Jurkat, Clone E6-1 (cell line): ENCODE measurements around the gene RANBP2.

Source experiments
- DNase-seq: peaks from one replicate; pipeline ENCODE4 v3.0.0-alpha.2; 2011; ENCODE audit warnings: low read depth, low spot score
- H3K4me3 ChIP-seq: 2 replicates; pipeline ENCODE4 v1.5.1; 2011; ENCODE audit warnings: mild to moderate bottlenecking, low read length, control low read depth, moderate library complexity

RANBP2 gene

GRCh38 chr2:108825736-108826135 lies 106.5 kb downstream of the RANBP2 start:
- DNase-seq = no peak
- no peak overlapping the region for H3K4me3 ChIP-seq

GRCh38 chr2:108829578-108830310 lies 110.5 kb downstream of the RANBP2 start:
- no peak overlapping the region for H3K4me3 ChIP-seq
- no peak for DNase-seq

GRCh38 chr2:108833219-108833618 lies 113.9 kb downstream of the RANBP2 start:
- H3K4me3 ChIP-seq = no peak overlapping the region
- no peak for DNase-seq

GRCh38 chr2:108834620-108835019 lies 115.3 kb downstream of the RANBP2 start:
- DNase-seq = no peak
- no peak overlapping the region for H3K4me3 ChIP-seq

- H3K4me3 ChIP-seq = no peak overlapping the region
- no peak for DNase-seq
Measured at GRCh38 chr2:108835040-108835439, 115.8 kb downstream of the RANBP2 start.
